Dermis microvascular lymphatic vessel endothelial cell (primary cell): ENCODE data around the gene MYBPH. TPM values are rescaled to one million over a fixed set of nuclear protein-coding genes. Genes with fewer than 3 reads are reported as not detected.
A peak's percentile ranks its signal among the peaks of the same experiment; 100 is the strongest.

ENCODE experiments used
- DNase-seq, 2 donors: peaks; one replicate each; pipeline versions ENCODE4 v3.0.0 to v3.0.0-alpha.2; 2010; ENCODE audit warnings: low read depth in 2 of 2
- total RNA-seq: library from RNA; depleted of rRNA; stranded (reverse); fragments of >200 nt; gene quantifications from 2 replicates; pipeline ENCODE4 v1.2.1, GENCODE V29; 2014

Gene MYBPH
- total RNA-seq, 1 donor from 2014 or later: not detected

- DNase-seq: no peak
Observed at GRCh38 chr1:203150511-203151297, 24.9 kb downstream of the MYBPH start.

GRCh38 chr1:203149188-203149840 is 26.3 kb downstream of the MYBPH start:
- peak in 1 of 2 donors; percentile 14 for DNase-seq

GRCh38 chr1:203148579-203148978 is 27.0 kb downstream of the MYBPH start:
- no peak for DNase-seq

GRCh38 chr1:203148127-203148526 is 27.5 kb downstream of the MYBPH start:
- DNase-seq: no peak

- no peak for DNase-seq
Observed at GRCh38 chr1:203147376-203147775, 28.2 kb downstream of the MYBPH start.

GRCh38 chr1:203146537-203146936 is 29.1 kb downstream of the MYBPH start:
- no peak for DNase-seq

- no peak for DNase-seq
Observed at GRCh38 chr1:203146042-203146369, 29.6 kb downstream of the MYBPH start.

- DNase-seq: no peak
Observed at GRCh38 chr1:203145321-203146041, 30.1 kb downstream of the MYBPH start.

- no peak for DNase-seq
Observed at GRCh38 chr1:203144661-203145060, 31.0 kb downstream of the MYBPH start.

GRCh38 chr1:203143641-203144040 is 32.0 kb downstream of the MYBPH start:
- no peak for DNase-seq

GRCh38 chr1:203142684-203143408 is 32.8 kb downstream of the MYBPH start:
- DNase-seq: no peak

GRCh38 chr1:203142124-203142523 is 33.5 kb downstream of the MYBPH start:
- DNase-seq: no peak

GRCh38 chr1:203140743-203141520 is 34.7 kb downstream of the MYBPH start:
- no peak for DNase-seq

GRCh38 chr1:203139976-203140475 is 35.6 kb downstream of the MYBPH start:
- no peak for DNase-seq

- DNase-seq: no peak
Observed at GRCh38 chr1:203138066-203138465, 37.6 kb downstream of the MYBPH start.

GRCh38 chr1:203137324-203137723 is 38.3 kb downstream of the MYBPH start:
- no peak for DNase-seq

GRCh38 chr1:203136409-203137042 is 39.1 kb downstream of the MYBPH start:
- DNase-seq: no peak

GRCh38 chr1:203135636-203136305 is 39.9 kb downstream of the MYBPH start:
- no peak for DNase-seq

- no peak for DNase-seq
Observed at GRCh38 chr1:203133970-203134725, 41.5 kb downstream of the MYBPH start.
